ENCODE data around the gene LAMA2.

LAMA2 gene

GRCh38 chr6:129416337-129416990, 533.5 kb downstream of the LAMA2 start:
- TF ChIP-seq, protein P1, sequence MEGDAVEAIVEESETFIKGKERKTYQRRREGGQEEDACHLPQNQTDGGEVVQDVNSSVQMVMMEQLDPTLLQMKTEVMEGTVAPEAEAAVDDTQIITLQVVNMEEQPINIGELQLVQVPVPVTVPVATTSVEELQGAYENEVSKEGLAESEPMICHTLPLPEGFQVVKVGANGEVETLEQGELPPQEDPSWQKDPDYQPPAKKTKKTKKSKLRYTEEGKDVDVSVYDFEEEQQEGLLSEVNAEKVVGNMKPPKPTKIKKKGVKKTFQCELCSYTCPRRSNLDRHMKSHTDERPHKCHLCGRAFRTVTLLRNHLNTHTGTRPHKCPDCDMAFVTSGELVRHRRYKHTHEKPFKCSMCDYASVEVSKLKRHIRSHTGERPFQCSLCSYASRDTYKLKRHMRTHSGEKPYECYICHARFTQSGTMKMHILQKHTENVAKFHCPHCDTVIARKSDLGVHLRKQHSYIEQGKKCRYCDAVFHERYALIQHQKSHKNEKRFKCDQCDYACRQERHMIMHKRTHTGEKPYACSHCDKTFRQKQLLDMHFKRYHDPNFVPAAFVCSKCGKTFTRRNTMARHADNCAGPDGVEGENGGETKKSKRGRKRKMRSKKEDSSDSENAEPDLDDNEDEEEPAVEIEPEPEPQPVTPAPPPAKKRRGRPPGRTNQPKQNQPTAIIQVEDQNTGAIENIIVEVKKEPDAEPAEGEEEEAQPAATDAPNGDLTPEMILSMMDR (IDR thresholded peaks at IDR 0.05; ENCODE audit: low read depth, low read length): no peak
- no peak for DNase-seq
- no peak overlapping the region for H3K4me3 ChIP-seq (ENCODE audit: low read depth, low read length)

DNA sequence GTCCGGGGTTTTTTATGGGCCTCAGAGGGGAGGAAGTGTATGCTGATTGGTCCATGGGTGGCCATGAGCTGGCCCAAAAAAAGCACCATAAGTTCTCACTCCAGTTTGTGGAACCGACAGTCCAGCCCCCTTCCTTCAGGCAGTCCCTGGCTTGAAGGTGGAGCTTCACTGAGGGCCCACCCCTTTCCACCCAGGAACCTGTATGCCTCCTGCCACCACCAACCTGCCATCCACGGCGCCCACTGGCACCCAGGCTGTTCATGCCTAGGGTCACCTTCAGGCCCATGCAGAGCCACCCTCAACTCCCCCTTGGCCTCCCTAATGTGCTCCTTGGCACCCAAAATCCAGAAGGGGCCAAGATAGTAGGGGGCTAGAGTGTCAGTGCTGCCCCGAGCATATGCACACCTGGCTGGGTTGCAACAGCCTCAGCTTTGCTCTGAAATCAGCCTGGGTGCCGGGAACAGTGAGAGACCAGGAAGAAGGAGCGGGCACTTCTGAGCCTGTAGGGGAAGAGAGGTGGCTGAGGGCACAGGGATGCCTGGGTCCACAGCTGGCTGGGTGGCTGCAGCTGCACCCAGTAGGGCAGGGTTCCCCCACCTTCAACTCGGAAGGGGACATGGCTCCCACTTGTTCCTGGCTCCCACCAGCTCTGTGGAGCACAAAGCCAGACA, 534.6 kb downstream of the LAMA2 start:
- H3K4me3 ChIP-seq (ENCODE audit: low read depth, low read length): no peak overlapping the region
- TF ChIP-seq, protein P1 (IDR thresholded peaks at IDR 0.05; ENCODE audit: low read depth, low read length): no peak
- no peaks in the 10 kb centered on the region for H3K36me3 ChIP-seq
- no peaks in the 10 kb centered on the region for H3K9me3 ChIP-seq (ENCODE audit: severe bottlenecking)
- no peak overlapping the region for H3K27ac ChIP-seq
- DNase-seq: no peak
- no peaks in the 10 kb centered on the region for H3K27me3 ChIP-seq (ENCODE audit: insufficient read depth, low read depth, severe bottlenecking)

More at GRCh38 chr6:129416337-129416990, 533.5 kb downstream of the LAMA2 start:
- H3K36me3 ChIP-seq: no peaks in the 10 kb centered on the region
- H3K27ac ChIP-seq: no peak overlapping the region
- H3K27me3 ChIP-seq (ENCODE audit: insufficient read depth, low read depth, severe bottlenecking): no peaks in the 10 kb centered on the region
- no peaks in the 10 kb centered on the region for H3K9me3 ChIP-seq (ENCODE audit: severe bottlenecking)

DNA sequence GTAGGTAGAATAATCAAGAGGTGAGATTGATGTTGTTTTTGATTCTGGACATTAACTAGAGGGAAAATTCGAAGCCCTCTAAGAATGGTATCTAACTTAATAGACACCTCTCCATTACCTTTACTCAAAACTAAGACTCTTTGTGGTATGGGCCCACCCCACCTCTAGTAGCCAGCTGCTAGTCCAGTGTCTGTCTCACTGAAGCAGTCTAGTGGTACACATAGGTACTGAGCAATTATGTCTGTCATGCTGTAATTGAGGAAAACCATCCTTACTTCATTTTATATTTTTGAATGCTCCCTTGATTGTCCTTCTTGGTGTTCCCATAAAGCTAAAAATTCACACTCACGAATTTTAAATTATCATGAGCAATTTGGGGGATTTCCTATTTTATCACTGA, 536.4 kb downstream of the LAMA2 start:
- TF ChIP-seq, protein P1 (IDR thresholded peaks at IDR 0.05; ENCODE audit: low read depth, low read length): no peak
- Histone ChIP-seq H3K9me3 (ENCODE audit: severe bottlenecking) (no peaks in the 10 kb centered on the region), H3K4me3 (ENCODE audit: low read depth, low read length) (no peak overlapping the region), H3K27ac (no peak overlapping the region), H3K27me3 (ENCODE audit: insufficient read depth, low read depth, severe bottlenecking) (no peaks in the 10 kb centered on the region), H3K36me3 (no peaks in the 10 kb centered on the region)
- DNase-seq: no peak

GRCh38 chr6:129426343-129426742, 543.4 kb downstream of the LAMA2 start:
- no peak overlapping the region for H3K4me3 ChIP-seq (ENCODE audit: low read depth, low read length)
- H3K9me3 ChIP-seq (ENCODE audit: severe bottlenecking): no peaks in the 10 kb centered on the region
- no peaks in the 10 kb centered on the region for H3K36me3 ChIP-seq
- TF ChIP-seq, protein P1 (IDR thresholded peaks at IDR 0.05; ENCODE audit: low read depth, low read length): no peak
- no peak overlapping the region for H3K27ac ChIP-seq
- H3K27me3 ChIP-seq (ENCODE audit: insufficient read depth, low read depth, severe bottlenecking): no peaks in the 10 kb centered on the region
- DNase-seq: no peak

- DNase-seq: no peak
- no peak overlapping the region for H3K4me3 ChIP-seq (ENCODE audit: low read depth, low read length)
- TF ChIP-seq, protein P1 (IDR thresholded peaks at IDR 0.05; ENCODE audit: low read depth, low read length): no peak
- no peaks in the 10 kb centered on the region for H3K9me3 ChIP-seq (ENCODE audit: severe bottlenecking)
- H3K36me3 ChIP-seq: no peaks in the 10 kb centered on the region
- no peaks in the 10 kb centered on the region for H3K27me3 ChIP-seq (ENCODE audit: insufficient read depth, low read depth, severe bottlenecking)
- no peak overlapping the region for H3K27ac ChIP-seq
Measured at GRCh38 chr6:129429956-129430355, 547.0 kb downstream of the LAMA2 start.

Measured in WERI-Rb-1 (cell line).